Measurements from ENCODE around the gene CDR2.

DNA sequence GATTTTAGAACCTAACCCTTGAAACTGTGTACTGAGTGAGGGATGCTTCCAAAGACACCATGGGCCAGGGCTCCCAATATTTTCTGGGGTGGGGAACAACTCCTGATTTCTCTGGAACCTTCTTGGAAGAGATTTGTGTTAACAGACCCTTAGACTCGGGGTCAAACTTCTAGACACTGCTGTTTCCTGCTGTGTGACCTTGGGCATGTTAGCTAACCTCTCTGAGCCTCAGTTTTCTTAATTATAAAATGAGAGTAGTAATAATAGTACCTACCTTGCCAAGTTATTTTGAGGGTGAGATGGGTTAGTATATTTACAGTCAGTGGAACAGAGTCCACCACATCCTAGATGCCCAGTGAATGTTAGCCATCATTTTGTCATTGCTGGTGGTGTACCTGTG is 58.4 kb downstream of the CDR2 start:
- TF ChIP-seq, protein P1, sequence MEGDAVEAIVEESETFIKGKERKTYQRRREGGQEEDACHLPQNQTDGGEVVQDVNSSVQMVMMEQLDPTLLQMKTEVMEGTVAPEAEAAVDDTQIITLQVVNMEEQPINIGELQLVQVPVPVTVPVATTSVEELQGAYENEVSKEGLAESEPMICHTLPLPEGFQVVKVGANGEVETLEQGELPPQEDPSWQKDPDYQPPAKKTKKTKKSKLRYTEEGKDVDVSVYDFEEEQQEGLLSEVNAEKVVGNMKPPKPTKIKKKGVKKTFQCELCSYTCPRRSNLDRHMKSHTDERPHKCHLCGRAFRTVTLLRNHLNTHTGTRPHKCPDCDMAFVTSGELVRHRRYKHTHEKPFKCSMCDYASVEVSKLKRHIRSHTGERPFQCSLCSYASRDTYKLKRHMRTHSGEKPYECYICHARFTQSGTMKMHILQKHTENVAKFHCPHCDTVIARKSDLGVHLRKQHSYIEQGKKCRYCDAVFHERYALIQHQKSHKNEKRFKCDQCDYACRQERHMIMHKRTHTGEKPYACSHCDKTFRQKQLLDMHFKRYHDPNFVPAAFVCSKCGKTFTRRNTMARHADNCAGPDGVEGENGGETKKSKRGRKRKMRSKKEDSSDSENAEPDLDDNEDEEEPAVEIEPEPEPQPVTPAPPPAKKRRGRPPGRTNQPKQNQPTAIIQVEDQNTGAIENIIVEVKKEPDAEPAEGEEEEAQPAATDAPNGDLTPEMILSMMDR (IDR thresholded peaks at IDR 0.05) = no peak
- TF ChIP-seq POLR2A (IDR thresholded peaks at IDR 0.05) (no peak), EP300 (IDR thresholded peaks at IDR 0.05) (no peak)

Measured in suprapubic skin (tissue), 3 donors.